ENCODE results near the gene TPCN2.

TPCN2 gene

GRCh38 chr11:69057801-69058200, 9.1 kb downstream of the TPCN2 start:
- no peak for DNase-seq (ENCODE audit: low read depth in 2 of 2)

GRCh38 chr11:69058511-69059270, 10.0 kb downstream of the TPCN2 start:
- no peak for DNase-seq (ENCODE audit: low read depth in 2 of 2)

GRCh38 chr11:69059429-69059828, 10.7 kb downstream of the TPCN2 start:
- DNase-seq (ENCODE audit: low read depth in 2 of 2), result no peak

- no peak for DNase-seq (ENCODE audit: low read depth in 2 of 2)
Observed at GRCh38 chr11:69059985-69060384, 11.3 kb downstream of the TPCN2 start.

GRCh38 chr11:69060806-69061712, 12.3 kb downstream of the TPCN2 start:
- no peak for DNase-seq (ENCODE audit: low read depth in 2 of 2)

- DNase-seq (ENCODE audit: low read depth in 2 of 2), result no peak
Observed at GRCh38 chr11:69061713-69062053, 13.0 kb downstream of the TPCN2 start.

- no peak for DNase-seq (ENCODE audit: low read depth in 2 of 2)
Observed at GRCh38 chr11:69062169-69062855, 13.6 kb downstream of the TPCN2 start.

GRCh38 chr11:69062873-69063651, 14.3 kb downstream of the TPCN2 start:
- DNase-seq (ENCODE audit: low read depth in 2 of 2), result no peak

- DNase-seq (ENCODE audit: low read depth in 2 of 2), result no peak
Observed at GRCh38 chr11:69063652-69064260, 15.0 kb downstream of the TPCN2 start.

GRCh38 chr11:69064394-69064957, 15.7 kb downstream of the TPCN2 start:
- no peak for DNase-seq (ENCODE audit: low read depth in 2 of 2)

GRCh38 chr11:69065147-69065710, 16.5 kb downstream of the TPCN2 start:
- no peak for DNase-seq (ENCODE audit: low read depth in 2 of 2)

- DNase-seq (ENCODE audit: low read depth in 2 of 2), result no peak
Observed at GRCh38 chr11:69066122-69067112, 17.7 kb downstream of the TPCN2 start.

- DNase-seq (ENCODE audit: low read depth in 2 of 2), result no peak
Observed at GRCh38 chr11:69067200-69067599, 18.5 kb downstream of the TPCN2 start.

- DNase-seq (ENCODE audit: low read depth in 2 of 2), result no peak
Observed at GRCh38 chr11:69071086-69071800, 22.5 kb downstream of the TPCN2 start.

- no peak for DNase-seq (ENCODE audit: low read depth in 2 of 2)
Observed at GRCh38 chr11:69071956-69072355, 23.2 kb downstream of the TPCN2 start.

GRCh38 chr11:69073469-69073868, 24.7 kb downstream of the TPCN2 start:
- no peak for DNase-seq (ENCODE audit: low read depth in 2 of 2)

- DNase-seq (ENCODE audit: low read depth in 2 of 2), result no peak
Observed at GRCh38 chr11:69074375-69075140, 25.8 kb downstream of the TPCN2 start.

All from stimulated activated CD8-positive, alpha-beta memory T cell treated with anti-CD3 and anti-CD28 coated beads, Interleukin-15, amount 100 ng/mL, for 48 hours (primary cell).